Activated CD4-positive, alpha-beta T cell treated with anti-CD3 and anti-CD28 coated beads for 1 hour (primary cell): Measurements from ENCODE around the gene CA9.

Source experiments
- DNase-seq: peaks from one replicate; pipeline ENCODE4 v3.0.0-alpha.2; 2020

The CA9 gene

GRCh38 chr9:35679766-35680330 lies 6.1 kb downstream of the CA9 start:
- no peak for DNase-seq

- DNase-seq = no peak
Measured at GRCh38 chr9:35680331-35681105, 6.8 kb downstream of the CA9 start.

GRCh38 chr9:35681341-35682002 lies 7.7 kb downstream of the CA9 start:
- no peak for DNase-seq

GRCh38 chr9:35682051-35682450 lies 8.3 kb downstream of the CA9 start:
- DNase-seq = no peak

- DNase-seq = no peak
Measured at GRCh38 chr9:35682520-35683315, 9.0 kb downstream of the CA9 start.

GRCh38 chr9:35683323-35683722 lies 9.6 kb downstream of the CA9 start:
- no peak for DNase-seq

- no peak for DNase-seq
Measured at GRCh38 chr9:35684921-35685320, 11.2 kb downstream of the CA9 start.

GRCh38 chr9:35685506-35685905 lies 11.8 kb downstream of the CA9 start:
- no peak for DNase-seq

- DNase-seq = no peak
Measured at GRCh38 chr9:35686222-35687203, 12.8 kb downstream of the CA9 start.

- no peak for DNase-seq
Measured at GRCh38 chr9:35687306-35687705, 13.6 kb downstream of the CA9 start.

- no peak for DNase-seq
Measured at GRCh38 chr9:35687972-35688557, 14.3 kb downstream of the CA9 start.

- DNase-seq = no peak
Measured at GRCh38 chr9:35688558-35689541, 15.1 kb downstream of the CA9 start.

GRCh38 chr9:35689542-35690293 lies 16.0 kb downstream of the CA9 start, which contains the start of gene TPM2:
TSS of gene TPM2 (minus strand) at chr9:35689925. CDS start at chr9:35689817, 108 bp downstream.
- DNase-seq = no peak

- DNase-seq = no peak
Measured at GRCh38 chr9:35690294-35690613, 16.5 kb downstream of the CA9 start.

GRCh38 chr9:35690614-35691333 lies 17.0 kb downstream of the CA9 start:
- no peak for DNase-seq

GRCh38 chr9:35691334-35691650 lies 17.6 kb downstream of the CA9 start:
- no peak for DNase-seq

- no peak for DNase-seq
Measured at GRCh38 chr9:35691757-35692301, 18.1 kb downstream of the CA9 start.

GRCh38 chr9:35695943-35696401 lies 22.2 kb downstream of the CA9 start:
- no peak for DNase-seq
